Liver (tissue), 9 donors: ENCODE measurements around the gene IQSEC3. TPM values are rescaled to one million over a fixed set of nuclear protein-coding genes. Genes with fewer than 3 reads are reported as not detected.

Experiments used
- DNase-seq: peaks from one replicate; pipeline ENCODE4 v3.0.0-alpha.2; 2017; ENCODE audit warnings: low spot score
- H3K27ac ChIP-seq, 2 donors: one replicate each; pipeline ENCODE4 v1.7.0; 2013; ENCODE audit warnings: inconsistent platforms in 2 of 2, low read length in 2 of 2, control low read depth in 1 of 2, low read depth in 1 of 2, mild to moderate bottlenecking in 1 of 2
- H3K27me3 ChIP-seq, 4 donors: one replicate each; pipeline versions ENCODE4 v1.6.1 to v1.7.0; 2013; ENCODE audit warnings: low read length in 3 of 4, inconsistent platforms in 1 of 4, mild to moderate bottlenecking in 1 of 4, moderate library complexity in 1 of 4; ENCODE audit not compliant: control insufficient read depth in 4 of 4, insufficient read depth in 4 of 4
- H3K36me3 ChIP-seq, 4 donors: one replicate each; pipeline versions ENCODE4 v1.6.1 to v1.7.0; 2013; ENCODE audit warnings: low read length in 3 of 4, mild to moderate bottlenecking in 3 of 4, low read depth in 1 of 4, moderate library complexity in 1 of 4; ENCODE audit not compliant: control insufficient read depth in 4 of 4, insufficient read depth in 3 of 4
- H3K4me1 ChIP-seq, 4 donors: one replicate each; pipeline versions ENCODE4 v1.6.1 to v1.7.0; 2013; ENCODE audit warnings: low read length in 3 of 4, mild to moderate bottlenecking in 3 of 4, moderate library complexity in 1 of 4; ENCODE audit not compliant: control insufficient read depth in 4 of 4, insufficient read depth in 4 of 4
- H3K4me3 ChIP-seq, 3 donors: one replicate each; pipeline versions ENCODE4 v1.6.1 to v1.7.0; 2013; ENCODE audit warnings: low read length in 3 of 3, control low read depth in 1 of 3, low read depth in 1 of 3, mild to moderate bottlenecking in 1 of 3
- H3K9ac ChIP-seq, 2 donors: one replicate each; pipeline ENCODE4 v1.7.0; 2013; ENCODE audit warnings: low read length in 2 of 2, mild to moderate bottlenecking in 2 of 2, moderate library complexity in 2 of 2, control low read depth in 1 of 2, low read depth in 1 of 2
- H3K9me3 ChIP-seq, 4 donors: one replicate each; pipeline versions ENCODE4 v1.6.1 to v1.7.0; 2013; ENCODE audit warnings: low read length in 3 of 4; ENCODE audit not compliant: control insufficient read depth in 4 of 4
- EGR1 ChIP-seq, 2 donors: IDR thresholded peaks; 2 replicates each; pipeline ENCODE4 v1.6.1; 2016 to 2018; ENCODE audit warnings: antibody characterized with exemption in 2 of 2, low read depth in 2 of 2
- FOXA2 ChIP-seq: IDR thresholded peaks from 2 replicates; pipeline ENCODE4 v1.6.1; 2016; ENCODE audit warnings: antibody characterized with exemption
- GABPA ChIP-seq, 2 donors: IDR thresholded peaks in 1 of 2; conservative IDR thresholded peaks in 1 of 2; 2 replicates each; pipeline ENCODE4 v1.6.1; 2016; ENCODE audit warnings: antibody characterized with exemption in 2 of 2, mild to moderate bottlenecking in 1 of 2, moderate library complexity in 1 of 2
- HNF4A ChIP-seq, 2 donors: conservative IDR thresholded peaks; 2 replicates each; pipeline ENCODE4 v1.6.1; 2016; ENCODE audit warnings: antibody characterized with exemption in 2 of 2, mild to moderate bottlenecking in 2 of 2
- HNF4G ChIP-seq: IDR thresholded peaks from 2 replicates; pipeline ENCODE4 v1.6.1; 2016; ENCODE audit warnings: antibody characterized with exemption
- JUND ChIP-seq, 2 donors: IDR thresholded peaks; 2 replicates each; pipeline ENCODE4 v1.6.1; 2016; ENCODE audit warnings: antibody characterized with exemption in 2 of 2
- NR2F2 ChIP-seq: IDR thresholded peaks from 2 replicates; pipeline ENCODE4 v1.6.1; 2016; ENCODE audit warnings: antibody characterized with exemption
- RXRA ChIP-seq, 2 donors: IDR thresholded peaks; 2 replicates each; pipeline ENCODE4 v1.6.1; 2017 to 2018; ENCODE audit warnings: antibody characterized with exemption in 2 of 2, mild to moderate bottlenecking in 1 of 2
- SP1 ChIP-seq: IDR thresholded peaks from 2 replicates; pipeline ENCODE4 v1.6.1; 2018; ENCODE audit warnings: antibody characterized with exemption, mild to moderate bottlenecking
- YY1 ChIP-seq: IDR thresholded peaks from 2 replicates; pipeline ENCODE4 v1.6.1; 2016; ENCODE audit warnings: antibody characterized with exemption, mild to moderate bottlenecking
- WGBS: extraction: QIAGEN DNeasy Blood & Tissue Kit; methylation state at CpG from one replicate; pipeline ENCODE4 v1.1.7; 2013; 5-methylcytosine and 5-hydroxymethylcytosine counted together
- polyA plus RNA-seq, 2 donors: library from polyadenylated mRNA; stranded (reverse) in 1 of 2; unstranded in 1 of 2; fragments of 200-250 nt in 1 of 2; fragments of >200 nt in 1 of 2; fragmentation: Nextera tagmentation in 1 of 2; extraction: Ambion mirVana in 1 of 2; gene quantifications; one replicate each; pipeline versions ENCODE4 v1.2.1 to v1.2.3, GENCODE V29; 2013 to 2015
- total RNA-seq, 2 donors: library from RNA; depleted of rRNA; stranded (reverse); fragments of >200 nt; gene quantifications; one replicate each; pipeline ENCODE4 v1.2.3, GENCODE V29; 2014
- TF ChIP-seq, protein P1 (sequence below): fragments of 150-350 bp; IDR thresholded peaks from 2 replicates; pipeline ENCODE4 v1.5.1; 2017; ENCODE audit warnings: improper control_type of control experiment, low read depth, low read length; ENCODE audit not compliant: missing input control
- TF ChIP-seq, protein P2 (sequence below): IDR thresholded peaks from 2 replicates; pipeline ENCODE4 v1.6.1; 2016; ENCODE audit warnings: antibody characterized with exemption, mild to moderate bottlenecking
- TF ChIP-seq, protein P3 (sequence below): IDR thresholded peaks from 2 replicates; pipeline ENCODE4 v1.6.1; 2016; ENCODE audit warnings: antibody characterized with exemption
- TF ChIP-seq, protein P4 (sequence below): IDR thresholded peaks from 2 replicates; pipeline ENCODE4 v1.6.1; 2016; ENCODE audit warnings: antibody characterized with exemption
- TF ChIP-seq, protein P5 (sequence below): IDR thresholded peaks from 2 replicates; pipeline ENCODE4 v1.6.1; 2016; ENCODE audit warnings: antibody characterized with exemption
- donor health status: healthy.
- donor health status: healthy.
- donor health status: healthy.
- donor health status: healthy.
- donor health status: healthy.

Gene IQSEC3
- total and polyA plus RNA-seq, 4 donors = under 0.01 to 0.79 (median 0.48) TPM

DNA sequence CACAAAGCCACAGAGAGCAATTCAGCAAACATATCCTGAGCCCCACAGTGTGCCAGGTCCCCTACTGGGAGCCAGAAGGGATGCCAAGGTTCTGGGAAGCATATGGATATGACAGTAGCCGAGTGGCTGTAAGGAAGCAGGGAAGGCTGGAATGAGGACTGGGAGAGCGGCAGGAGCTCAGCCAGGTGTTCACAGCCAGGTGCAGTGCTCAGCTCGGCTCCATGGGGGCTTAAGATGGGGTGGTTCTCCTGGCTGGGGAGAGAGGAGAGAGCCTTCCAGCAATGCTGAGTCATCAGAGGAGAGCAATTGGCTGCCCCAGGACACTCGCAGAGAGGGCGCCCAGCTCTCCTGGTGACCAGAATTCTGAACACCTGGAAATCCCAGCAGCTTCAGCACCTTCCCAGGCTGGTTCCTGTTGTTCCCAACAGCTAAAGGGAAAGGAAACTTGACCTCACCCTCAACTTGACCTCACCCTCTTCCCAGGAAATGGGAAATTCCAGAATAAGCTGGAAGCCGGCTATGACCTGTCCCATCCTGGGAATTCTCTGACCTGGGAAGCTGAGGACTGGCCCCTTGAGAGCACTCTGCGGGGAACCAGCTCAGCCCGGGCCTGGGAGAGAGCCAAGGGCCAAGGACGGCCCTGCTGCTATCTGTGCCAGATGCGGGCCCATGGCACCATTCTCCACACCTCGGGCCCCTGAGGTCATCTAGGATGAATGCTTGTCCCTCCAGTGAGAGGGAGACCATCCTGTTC lies 112.7 kb downstream of the IQSEC3 start:
- 76% methylated on average over 11 of the region's 11 CpGs for WGBS
- Histone ChIP-seq H3K9ac (no peak overlapping the region), H3K4me3 (no peak overlapping the region), H3K27me3 (no peaks in the 10 kb centered on the region), H3K36me3 (no peaks in the 10 kb centered on the region), H3K27ac (no peak overlapping the region), H3K4me1 (peaks cover 6 to 26% (median 14%) of the 10 kb centered on the region in 4 donors), H3K9me3 (no peaks in the 10 kb centered on the region)
- TF ChIP-seq, protein P1, sequence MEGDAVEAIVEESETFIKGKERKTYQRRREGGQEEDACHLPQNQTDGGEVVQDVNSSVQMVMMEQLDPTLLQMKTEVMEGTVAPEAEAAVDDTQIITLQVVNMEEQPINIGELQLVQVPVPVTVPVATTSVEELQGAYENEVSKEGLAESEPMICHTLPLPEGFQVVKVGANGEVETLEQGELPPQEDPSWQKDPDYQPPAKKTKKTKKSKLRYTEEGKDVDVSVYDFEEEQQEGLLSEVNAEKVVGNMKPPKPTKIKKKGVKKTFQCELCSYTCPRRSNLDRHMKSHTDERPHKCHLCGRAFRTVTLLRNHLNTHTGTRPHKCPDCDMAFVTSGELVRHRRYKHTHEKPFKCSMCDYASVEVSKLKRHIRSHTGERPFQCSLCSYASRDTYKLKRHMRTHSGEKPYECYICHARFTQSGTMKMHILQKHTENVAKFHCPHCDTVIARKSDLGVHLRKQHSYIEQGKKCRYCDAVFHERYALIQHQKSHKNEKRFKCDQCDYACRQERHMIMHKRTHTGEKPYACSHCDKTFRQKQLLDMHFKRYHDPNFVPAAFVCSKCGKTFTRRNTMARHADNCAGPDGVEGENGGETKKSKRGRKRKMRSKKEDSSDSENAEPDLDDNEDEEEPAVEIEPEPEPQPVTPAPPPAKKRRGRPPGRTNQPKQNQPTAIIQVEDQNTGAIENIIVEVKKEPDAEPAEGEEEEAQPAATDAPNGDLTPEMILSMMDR = no peak
- TF ChIP-seq RXRA (IDR thresholded peaks at IDR 0.05) = peak in 1 of 2 donors; percentile 9
- TF ChIP-seq, protein P2, sequence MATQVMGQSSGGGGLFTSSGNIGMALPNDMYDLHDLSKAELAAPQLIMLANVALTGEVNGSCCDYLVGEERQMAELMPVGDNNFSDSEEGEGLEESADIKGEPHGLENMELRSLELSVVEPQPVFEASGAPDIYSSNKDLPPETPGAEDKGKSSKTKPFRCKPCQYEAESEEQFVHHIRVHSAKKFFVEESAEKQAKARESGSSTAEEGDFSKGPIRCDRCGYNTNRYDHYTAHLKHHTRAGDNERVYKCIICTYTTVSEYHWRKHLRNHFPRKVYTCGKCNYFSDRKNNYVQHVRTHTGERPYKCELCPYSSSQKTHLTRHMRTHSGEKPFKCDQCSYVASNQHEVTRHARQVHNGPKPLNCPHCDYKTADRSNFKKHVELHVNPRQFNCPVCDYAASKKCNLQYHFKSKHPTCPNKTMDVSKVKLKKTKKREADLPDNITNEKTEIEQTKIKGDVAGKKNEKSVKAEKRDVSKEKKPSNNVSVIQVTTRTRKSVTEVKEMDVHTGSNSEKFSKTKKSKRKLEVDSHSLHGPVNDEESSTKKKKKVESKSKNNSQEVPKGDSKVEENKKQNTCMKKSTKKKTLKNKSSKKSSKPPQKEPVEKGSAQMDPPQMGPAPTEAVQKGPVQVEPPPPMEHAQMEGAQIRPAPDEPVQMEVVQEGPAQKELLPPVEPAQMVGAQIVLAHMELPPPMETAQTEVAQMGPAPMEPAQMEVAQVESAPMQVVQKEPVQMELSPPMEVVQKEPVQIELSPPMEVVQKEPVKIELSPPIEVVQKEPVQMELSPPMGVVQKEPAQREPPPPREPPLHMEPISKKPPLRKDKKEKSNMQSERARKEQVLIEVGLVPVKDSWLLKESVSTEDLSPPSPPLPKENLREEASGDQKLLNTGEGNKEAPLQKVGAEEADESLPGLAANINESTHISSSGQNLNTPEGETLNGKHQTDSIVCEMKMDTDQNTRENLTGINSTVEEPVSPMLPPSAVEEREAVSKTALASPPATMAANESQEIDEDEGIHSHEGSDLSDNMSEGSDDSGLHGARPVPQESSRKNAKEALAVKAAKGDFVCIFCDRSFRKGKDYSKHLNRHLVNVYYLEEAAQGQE = peak; percentile 93
- no peak for TF ChIP-seq EGR1 (IDR thresholded peaks at IDR 0.05; ENCODE audit: low read depth in 2 of 2)
- TF ChIP-seq, protein P3, sequence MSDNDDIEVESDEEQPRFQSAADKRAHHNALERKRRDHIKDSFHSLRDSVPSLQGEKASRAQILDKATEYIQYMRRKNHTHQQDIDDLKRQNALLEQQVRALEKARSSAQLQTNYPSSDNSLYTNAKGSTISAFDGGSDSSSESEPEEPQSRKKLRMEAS = no peak
- TF ChIP-seq HNF4G = no peak
- no peak for TF ChIP-seq HNF4A (conservative IDR thresholded peaks at IDR 0.05)
- no peak for TF ChIP-seq FOXA2
- no peak for TF ChIP-seq YY1
- TF ChIP-seq, protein P4, sequence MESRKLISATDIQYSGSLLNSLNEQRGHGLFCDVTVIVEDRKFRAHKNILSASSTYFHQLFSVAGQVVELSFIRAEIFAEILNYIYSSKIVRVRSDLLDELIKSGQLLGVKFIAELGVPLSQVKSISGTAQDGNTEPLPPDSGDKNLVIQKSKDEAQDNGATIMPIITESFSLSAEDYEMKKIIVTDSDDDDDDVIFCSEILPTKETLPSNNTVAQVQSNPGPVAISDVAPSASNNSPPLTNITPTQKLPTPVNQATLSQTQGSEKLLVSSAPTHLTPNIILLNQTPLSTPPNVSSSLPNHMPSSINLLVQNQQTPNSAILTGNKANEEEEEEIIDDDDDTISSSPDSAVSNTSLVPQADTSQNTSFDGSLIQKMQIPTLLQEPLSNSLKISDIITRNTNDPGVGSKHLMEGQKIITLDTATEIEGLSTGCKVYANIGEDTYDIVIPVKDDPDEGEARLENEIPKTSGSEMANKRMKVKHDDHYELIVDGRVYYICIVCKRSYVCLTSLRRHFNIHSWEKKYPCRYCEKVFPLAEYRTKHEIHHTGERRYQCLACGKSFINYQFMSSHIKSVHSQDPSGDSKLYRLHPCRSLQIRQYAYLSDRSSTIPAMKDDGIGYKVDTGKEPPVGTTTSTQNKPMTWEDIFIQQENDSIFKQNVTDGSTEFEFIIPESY = no peak
- peak; percentile 95 for TF ChIP-seq NR2F2
- peak; percentile 13 for TF ChIP-seq SP1
- TF ChIP-seq GABPA (IDR thresholded peaks at IDR 0.05 in 1 of 2, conservative IDR thresholded peaks at IDR 0.05 in 1 of 2) = no peak
- TF ChIP-seq, protein P5, sequence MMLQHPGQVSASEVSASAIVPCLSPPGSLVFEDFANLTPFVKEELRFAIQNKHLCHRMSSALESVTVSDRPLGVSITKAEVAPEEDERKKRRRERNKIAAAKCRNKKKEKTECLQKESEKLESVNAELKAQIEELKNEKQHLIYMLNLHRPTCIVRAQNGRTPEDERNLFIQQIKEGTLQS = no peak
- no peak for TF ChIP-seq JUND (IDR thresholded peaks at IDR 0.05)
- no peak for DNase-seq
